ENCODE data around the gene AXIN1.
"Not testable (repeated sequence)": the region's sequence is repeated elsewhere in the genome, so short reads cannot be mapped to it uniquely, and the experiment has no call there.

Gene AXIN1

GRCh38 chr16:264440-264951, 88.0 kb downstream of the AXIN1 start:
- no peak for DNase-seq

- DNase-seq = no peak
Measured at GRCh38 chr16:263944-264343, 88.6 kb downstream of the AXIN1 start.

- no peak for DNase-seq
Measured at GRCh38 chr16:263182-263774, 89.2 kb downstream of the AXIN1 start.

GRCh38 chr16:262121-262745, 90.3 kb downstream of the AXIN1 start:
- no peak for DNase-seq

- DNase-seq = no peak
Measured at GRCh38 chr16:261031-261691, 91.4 kb downstream of the AXIN1 start.

- no peak for DNase-seq
Measured at GRCh38 chr16:260326-260725, 92.2 kb downstream of the AXIN1 start.

- DNase-seq = no peak
Measured at GRCh38 chr16:259814-260253, 92.7 kb downstream of the AXIN1 start.

- no peak for DNase-seq
Measured at GRCh38 chr16:259226-259625, 93.3 kb downstream of the AXIN1 start.

GRCh38 chr16:258091-258490, 94.4 kb downstream of the AXIN1 start:
- DNase-seq = not testable (repeated sequence)

GRCh38 chr16:255183-255582, 97.3 kb downstream of the AXIN1 start:
- no peak for DNase-seq

- DNase-seq = no peak
Measured at GRCh38 chr16:254461-254860, 98.1 kb downstream of the AXIN1 start.

- DNase-seq = no peak
Measured at GRCh38 chr16:253833-254232, 98.7 kb downstream of the AXIN1 start.

- no peak for DNase-seq
Measured at GRCh38 chr16:252366-253337, 99.9 kb downstream of the AXIN1 start.

GRCh38 chr16:249431-249830, 103.1 kb downstream of the AXIN1 start:
- DNase-seq = no peak

- DNase-seq = no peak
Measured at GRCh38 chr16:247027-247426, 105.5 kb downstream of the AXIN1 start.

GRCh38 chr16:245105-245504, 107.4 kb downstream of the AXIN1 start:
- DNase-seq = no peak

GRCh38 chr16:243348-243747, 109.2 kb downstream of the AXIN1 start:
- no peak for DNase-seq

- DNase-seq = no peak
Measured at GRCh38 chr16:242281-242680, 110.2 kb downstream of the AXIN1 start.

GRCh38 chr16:240559-240958, 112.0 kb downstream of the AXIN1 start:
- no peak for DNase-seq

- DNase-seq = no peak
Measured at GRCh38 chr16:239948-240277, 112.6 kb downstream of the AXIN1 start.
